Epithelial cell of prostate (primary cell): ENCODE results near the gene FAM221B.

Experiments used
- DNase-seq: peaks from one replicate; pipeline ENCODE4 v3.0.0-alpha.2; 2011; ENCODE audit warnings: low read depth, low spot score
- H3K27ac ChIP-seq: fragments of 450-650 bp; 2 replicates; pipeline ENCODE4 v1.5.1; 2017; ENCODE audit warnings: mild to moderate bottlenecking

The FAM221B gene

GRCh38 chr9:35828716-35829083, at the start of gene FAM221B:
Gene FAM221B, minus strand, starts transcription at chr9:35828732. Its CDS starts 2,571 bp downstream, at chr9:35826161.
- no peak within 1 kb of the TSS for H3K27ac ChIP-seq
- no peak for DNase-seq

GRCh38 chr9:35872505-35872904, 44.0 kb upstream of the FAM221B start:
- no peak overlapping the region for H3K27ac ChIP-seq
- no peak for DNase-seq

- no peak for DNase-seq
- H3K27ac ChIP-seq = no peak overlapping the region
Measured at GRCh38 chr9:35871545-35871944, 43.0 kb upstream of the FAM221B start.

GRCh38 chr9:35870351-35870923, 41.9 kb upstream of the FAM221B start, which contains the start of gene OR13J1:
Gene OR13J1, minus strand, starts transcription at chr9:35870401. Its CDS starts 0 bp downstream, at chr9:35870401.
- DNase-seq = no peak

GRCh38 chr9:35869621-35870216, 41.2 kb upstream of the FAM221B start:
- no peak overlapping the region for H3K27ac ChIP-seq
- DNase-seq = no peak

More at GRCh38 chr9:35870351-35870923, 41.9 kb upstream of the FAM221B start, which contains the start of gene OR13J1:
- H3K27ac ChIP-seq = no peak within 1 kb of the TSS

GRCh38 chr9:35868933-35869332, 40.4 kb upstream of the FAM221B start:
- no peak for DNase-seq

GRCh38 chr9:35867538-35867937, 39.0 kb upstream of the FAM221B start:
- no peak for DNase-seq
- no peak overlapping the region for H3K27ac ChIP-seq

More at GRCh38 chr9:35868933-35869332, 40.4 kb upstream of the FAM221B start:
- H3K27ac ChIP-seq = no peak overlapping the region

GRCh38 chr9:35864695-35865255, 36.2 kb upstream of the FAM221B start:
- no peak overlapping the region for H3K27ac ChIP-seq
- no peak for DNase-seq

GRCh38 chr9:35863583-35863982, 35.1 kb upstream of the FAM221B start:
- H3K27ac ChIP-seq = no peak overlapping the region
- DNase-seq = no peak

- no peak overlapping the region for H3K27ac ChIP-seq
- no peak for DNase-seq
Measured at GRCh38 chr9:35862328-35862727, 33.8 kb upstream of the FAM221B start.

GRCh38 chr9:35861161-35861897, 32.8 kb upstream of the FAM221B start:
- no peak for DNase-seq
- no peak overlapping the region for H3K27ac ChIP-seq

GRCh38 chr9:35859990-35860339, 31.4 kb upstream of the FAM221B start:
- no peak overlapping the region for H3K27ac ChIP-seq
- no peak for DNase-seq

- no peak overlapping the region for H3K27ac ChIP-seq
- no peak for DNase-seq
Measured at GRCh38 chr9:35859310-35859989, 30.9 kb upstream of the FAM221B start.

- DNase-seq = no peak
Measured at GRCh38 chr9:35858458-35858857, 29.9 kb upstream of the FAM221B start.

GRCh38 chr9:35856882-35857281, 28.4 kb upstream of the FAM221B start:
- DNase-seq = no peak

More at GRCh38 chr9:35858458-35858857, 29.9 kb upstream of the FAM221B start:
- no peak overlapping the region for H3K27ac ChIP-seq

GRCh38 chr9:35856206-35856605, 27.7 kb upstream of the FAM221B start:
- no peak for DNase-seq
- H3K27ac ChIP-seq = no peak overlapping the region

More at GRCh38 chr9:35856882-35857281, 28.4 kb upstream of the FAM221B start:
- H3K27ac ChIP-seq = no peak overlapping the region

- no peak overlapping the region for H3K27ac ChIP-seq
- no peak for DNase-seq
Measured at GRCh38 chr9:35854091-35854762, 25.7 kb upstream of the FAM221B start.

- no peak overlapping the region for H3K27ac ChIP-seq
- no peak for DNase-seq
Measured at GRCh38 chr9:35852876-35853865, 24.6 kb upstream of the FAM221B start.
